ENCODE measurements around the gene SENP3. TPM values are rescaled to one million over a fixed set of nuclear protein-coding genes. Genes with fewer than 3 reads are reported as not detected.

Gene SENP3
- total RNA-seq, 1 donor from 2014 or later = 92.0 TPM

DNA sequence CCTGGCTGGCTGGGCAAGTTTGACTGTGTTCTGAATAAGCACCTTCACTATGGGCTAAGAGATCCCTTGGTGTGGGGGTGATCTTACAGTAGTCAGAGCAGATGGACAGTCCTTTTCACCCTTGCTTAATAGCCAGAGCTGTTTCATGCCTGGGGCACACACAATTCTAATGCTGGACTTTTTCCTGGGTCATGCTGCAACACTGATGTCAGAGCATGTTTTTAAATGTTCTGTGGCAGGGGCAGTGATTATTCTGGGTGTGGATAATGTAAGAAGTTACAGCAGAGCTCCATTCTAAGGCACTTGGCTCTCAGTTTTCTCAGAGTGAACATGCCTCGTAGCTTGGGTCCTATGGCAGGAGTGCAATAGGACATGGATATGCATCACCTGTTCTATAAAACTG lies 13.8 kb downstream of the SENP3 start:
- H3K27ac ChIP-seq = peak overlapping the region in 1 of 2 donors; percentile 93
- intact Hi-C loops (cut with DNase I) = no loop called here
- H3K27me3 ChIP-seq = no peaks in the 10 kb centered on the region
- no peak for DNase-seq (ENCODE audit: low spot score in 2 of 2)
- peaks cover 56 to 62% of the 10 kb centered on the region in 2 donors for H3K36me3 ChIP-seq
- no peaks in the 10 kb centered on the region for H3K9me3 ChIP-seq
- peak overlapping the region in 1 of 2 donors; percentile 78 for H3K4me3 ChIP-seq
- TF ChIP-seq, protein P1, sequence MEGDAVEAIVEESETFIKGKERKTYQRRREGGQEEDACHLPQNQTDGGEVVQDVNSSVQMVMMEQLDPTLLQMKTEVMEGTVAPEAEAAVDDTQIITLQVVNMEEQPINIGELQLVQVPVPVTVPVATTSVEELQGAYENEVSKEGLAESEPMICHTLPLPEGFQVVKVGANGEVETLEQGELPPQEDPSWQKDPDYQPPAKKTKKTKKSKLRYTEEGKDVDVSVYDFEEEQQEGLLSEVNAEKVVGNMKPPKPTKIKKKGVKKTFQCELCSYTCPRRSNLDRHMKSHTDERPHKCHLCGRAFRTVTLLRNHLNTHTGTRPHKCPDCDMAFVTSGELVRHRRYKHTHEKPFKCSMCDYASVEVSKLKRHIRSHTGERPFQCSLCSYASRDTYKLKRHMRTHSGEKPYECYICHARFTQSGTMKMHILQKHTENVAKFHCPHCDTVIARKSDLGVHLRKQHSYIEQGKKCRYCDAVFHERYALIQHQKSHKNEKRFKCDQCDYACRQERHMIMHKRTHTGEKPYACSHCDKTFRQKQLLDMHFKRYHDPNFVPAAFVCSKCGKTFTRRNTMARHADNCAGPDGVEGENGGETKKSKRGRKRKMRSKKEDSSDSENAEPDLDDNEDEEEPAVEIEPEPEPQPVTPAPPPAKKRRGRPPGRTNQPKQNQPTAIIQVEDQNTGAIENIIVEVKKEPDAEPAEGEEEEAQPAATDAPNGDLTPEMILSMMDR (IDR thresholded peaks at IDR 0.05) = no peak
- H3K4me1 ChIP-seq = peaks cover 3 to 28% of the 10 kb centered on the region in 2 donors

DNA sequence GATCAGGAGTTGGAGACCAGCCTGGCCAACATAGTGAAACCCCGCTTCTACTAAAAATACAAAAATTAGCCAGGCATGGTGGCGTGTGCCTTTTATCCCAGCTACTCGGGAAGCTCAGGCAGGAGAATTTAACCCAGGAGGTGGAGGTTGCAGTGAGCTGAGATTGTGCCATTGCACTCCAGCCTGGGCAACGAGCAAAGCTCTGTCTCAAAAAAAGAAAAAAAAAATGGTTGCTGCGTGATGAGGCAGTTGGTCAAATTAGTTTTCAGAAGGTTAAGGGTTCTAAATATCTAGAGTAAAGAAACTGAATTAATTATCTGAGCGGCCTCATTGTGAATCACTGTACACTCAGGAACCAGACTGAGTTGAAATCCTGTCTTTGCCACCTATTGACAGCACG lies 14.2 kb downstream of the SENP3 start:
- no peak overlapping the region for H3K27ac ChIP-seq
- DNase-seq (ENCODE audit: low spot score in 2 of 2) = no peak
- intact Hi-C loops (cut with DNase I) = no loop called here
- TF ChIP-seq, protein P1 (IDR thresholded peaks at IDR 0.05) = no peak
- peaks cover 51 to 57% of the 10 kb centered on the region in 2 donors for H3K36me3 ChIP-seq
- H3K4me3 ChIP-seq = no peak overlapping the region
- no peaks in the 10 kb centered on the region for H3K27me3 ChIP-seq
- H3K4me1 ChIP-seq = peaks cover 3 to 28% of the 10 kb centered on the region in 2 donors
- H3K9me3 ChIP-seq = no peaks in the 10 kb centered on the region

DNA sequence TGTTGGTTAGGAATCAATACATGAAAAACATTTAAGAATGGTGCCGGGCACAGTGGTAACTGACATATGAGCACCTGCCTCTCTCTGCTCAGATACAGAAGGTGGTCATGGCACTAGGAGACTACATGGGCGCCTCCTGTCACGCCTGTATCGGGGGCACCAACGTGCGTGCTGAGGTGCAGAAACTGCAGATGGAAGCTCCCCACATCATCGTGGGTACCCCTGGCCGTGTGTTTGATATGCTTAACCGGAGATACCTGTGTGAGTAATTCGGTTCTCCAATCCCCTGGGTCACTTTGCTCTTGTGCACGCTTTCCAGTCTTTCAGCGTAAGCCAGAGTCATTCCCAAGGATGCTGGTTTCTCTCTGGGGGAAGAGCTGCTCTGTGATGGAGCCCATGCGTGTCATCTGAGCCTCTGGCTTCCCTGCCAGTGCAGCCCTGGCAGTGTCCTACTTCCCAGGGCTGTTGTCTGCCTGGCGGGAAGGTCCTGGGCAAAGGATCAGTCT lies 14.8 kb downstream of the SENP3 start:
- TF ChIP-seq, protein P1 (IDR thresholded peaks at IDR 0.05) = no peak
- no peak overlapping the region for H3K27ac ChIP-seq
- H3K4me3 ChIP-seq = no peak overlapping the region
- H3K4me1 ChIP-seq = peaks cover 5 to 31% of the 10 kb centered on the region in 2 donors
- intact Hi-C loops (cut with DNase I) = no loop called here
- H3K27me3 ChIP-seq = no peaks in the 10 kb centered on the region
- H3K36me3 ChIP-seq = peaks cover 50 to 53% of the 10 kb centered on the region in 2 donors
- H3K9me3 ChIP-seq = no peaks in the 10 kb centered on the region
- no peak for DNase-seq (ENCODE audit: low spot score in 2 of 2)

DNA sequence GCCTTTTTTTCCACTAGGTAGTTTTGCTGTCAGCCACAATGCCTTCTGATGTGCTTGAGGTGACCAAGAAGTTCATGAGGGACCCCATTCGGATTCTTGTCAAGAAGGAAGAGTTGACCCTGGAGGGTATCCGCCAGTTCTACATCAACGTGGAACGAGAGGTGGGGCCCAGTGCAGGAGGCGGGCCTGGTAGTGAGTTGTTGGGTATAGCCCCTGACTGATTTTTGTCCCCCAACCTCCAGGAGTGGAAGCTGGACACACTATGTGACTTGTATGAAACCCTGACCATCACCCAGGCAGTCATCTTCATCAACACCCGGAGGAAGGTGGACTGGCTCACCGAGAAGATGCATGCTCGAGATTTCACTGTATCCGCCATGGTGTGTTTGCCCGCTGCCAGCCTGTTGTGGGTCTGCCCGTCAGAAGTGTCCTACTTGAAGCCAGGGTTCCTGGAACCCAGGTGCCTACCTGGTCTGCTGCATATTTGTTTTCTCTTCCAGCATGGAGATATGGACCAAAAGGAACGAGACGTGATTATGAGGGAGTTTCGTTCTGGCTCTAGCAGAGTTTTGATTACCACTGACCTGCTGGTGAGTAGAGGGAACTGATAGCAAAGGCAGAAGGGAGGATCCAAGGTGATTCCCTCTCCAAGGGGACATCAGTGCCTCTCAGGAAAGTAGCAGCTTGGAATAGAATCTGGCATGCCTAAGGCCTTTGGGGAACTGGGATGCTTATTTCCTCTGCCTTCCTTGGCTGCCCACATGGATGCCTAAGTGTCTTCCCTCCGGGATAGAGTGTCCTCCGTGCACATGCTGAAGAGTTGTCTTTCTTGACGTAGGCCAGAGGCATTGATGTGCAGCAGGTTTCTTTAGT lies 15.8 kb downstream of the SENP3 start:
- Histone ChIP-seq H3K4me3 (no peak overlapping the region), H3K27ac (peak overlapping the region in 1 of 2 donors; percentile 1), H3K4me1 (peaks cover 12 to 35% of the 10 kb centered on the region in 2 donors), H3K36me3 (peaks cover 50 to 53% of the 10 kb centered on the region in 2 donors), H3K27me3 (no peaks in the 10 kb centered on the region), H3K9me3 (no peaks in the 10 kb centered on the region)
- intact Hi-C loops (cut with DNase I) = no loop called here
- no peak for DNase-seq (ENCODE audit: low spot score in 2 of 2)
- TF ChIP-seq, protein P1 (IDR thresholded peaks at IDR 0.05) = no peak

DNA sequence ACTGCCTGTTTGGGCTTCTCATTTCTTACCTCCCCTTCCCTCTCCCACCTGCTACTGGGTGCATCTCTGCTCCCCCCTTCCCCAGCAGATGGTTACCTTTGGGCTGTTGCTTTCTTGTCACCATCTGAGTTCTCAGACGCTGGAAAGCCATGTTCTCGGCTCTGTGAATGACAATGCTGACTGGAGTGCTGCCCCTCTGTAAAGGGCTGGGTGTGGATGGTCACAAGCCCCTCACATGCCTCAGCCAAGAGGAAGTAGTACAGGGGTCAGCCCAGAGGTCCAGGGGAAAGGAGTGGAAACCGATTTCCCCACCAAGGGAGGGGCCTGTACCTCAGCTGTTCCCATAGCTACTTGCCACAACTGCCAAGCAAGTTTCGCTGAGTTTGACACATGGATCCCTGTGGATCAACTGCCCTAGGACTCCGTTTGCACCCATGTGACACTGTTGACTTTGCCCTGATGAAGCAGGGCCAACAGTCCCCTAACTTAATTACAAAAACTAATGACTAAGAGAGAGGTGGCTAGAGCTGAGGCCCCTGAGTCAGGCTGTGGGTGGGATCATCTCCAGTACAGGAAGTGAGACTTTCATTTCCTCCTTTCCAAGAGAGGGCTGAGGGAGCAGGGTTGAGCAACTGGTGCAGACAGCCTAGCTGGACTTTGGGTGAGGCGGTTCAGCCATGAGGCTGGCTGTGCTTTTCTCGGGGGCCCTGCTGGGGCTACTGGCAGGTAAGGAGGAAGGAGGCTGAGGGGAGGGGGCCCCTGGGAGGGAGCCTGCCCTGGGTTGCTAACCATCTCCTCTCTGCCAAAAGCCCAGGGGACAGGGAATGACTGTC lies 17.5 kb downstream of the SENP3 start, which contains the start of gene CD68:
CD68 (plus strand) TSS at position 638 of the 833 bp plus-strand sequence; CDS start at position 678, 40 bp downstream.
- peaks cover 20 to 40% of the 10 kb centered on the region in 2 donors for H3K4me1 ChIP-seq

More for the DNA sequence above, 17.5 kb downstream of the SENP3 start, which contains the start of gene CD68:
- TF ChIP-seq, protein P1 (IDR thresholded peaks at IDR 0.05) = no peak
- Histone ChIP-seq H3K36me3 (peaks cover 47 to 48% of the 10 kb centered on the region in 2 donors), H3K27ac (peak within 1 kb of the TSS; percentile 85 to 87), H3K9me3 (no peaks in the 10 kb centered on the region), H3K27me3 (no peaks in the 10 kb centered on the region), H3K4me3 (peak within 1 kb of the TSS; percentile 30 to 65)
- DNase-seq (ENCODE audit: low spot score in 2 of 2) = peak; percentile 88 to 92
- intact Hi-C loops (cut with DNase I) = no loop called here

Data from ascending aorta (tissue), 2 donors.